ENCODE results near the gene GTF3A. TPM values are rescaled to one million over a fixed set of nuclear protein-coding genes. Genes with fewer than 3 reads are reported as not detected.

Gene GTF3A
- total RNA-seq, 2 donors from 2014 or later: 54.7 to 94.2 TPM

GRCh38 chr13:27408074-27408473 is 16.3 kb upstream of the GTF3A start:
- Histone ChIP-seq H3K4me1 (peaks cover 38% of the 10 kb centered on the region), H3K36me3 (replicated peaks in 1 of 2; ENCODE audit: insufficient read depth in 1 of 2, low read depth in 2 of 2) (no peaks in the 10 kb centered on the region), H3K4me3 (no peak overlapping the region), H3K27me3 (no peaks in the 10 kb centered on the region), H3K9me3 (no peaks in the 10 kb centered on the region), H3K27ac (no peak overlapping the region)
- intact Hi-C loops (cut with DNase I): no loop called here
- WGBS, 2 donors: 72% methylated on average over 4 of the region's 4 CpGs
- TF ChIP-seq CTCF (IDR thresholded peaks at IDR 0.05) (no peak), POLR2A (IDR thresholded peaks at IDR 0.05) (no peak)
- ATAC-seq (no peak), DNase-seq (no peak)

- Histone ChIP-seq H3K4me3 (no peak overlapping the region), H3K27me3 (no peaks in the 10 kb centered on the region), H3K27ac (no peak overlapping the region), H3K4me1 (peaks cover 29% of the 10 kb centered on the region), H3K9me3 (no peaks in the 10 kb centered on the region), H3K36me3 (replicated peaks in 1 of 2; ENCODE audit: insufficient read depth in 1 of 2, low read depth in 2 of 2) (no peaks in the 10 kb centered on the region)
- TF ChIP-seq CTCF (IDR thresholded peaks at IDR 0.05): no peak
- TF ChIP-seq POLR2A (IDR thresholded peaks at IDR 0.05): no peak
- WGBS, 2 donors: 83 to 90% methylated on average over 2 of the region's 2 CpGs
- intact Hi-C loops (cut with DNase I): no loop called here
- DNase-seq (no peak), ATAC-seq (no peak)
Observed at GRCh38 chr13:27409013-27409412, 15.4 kb upstream of the GTF3A start.

DNA sequence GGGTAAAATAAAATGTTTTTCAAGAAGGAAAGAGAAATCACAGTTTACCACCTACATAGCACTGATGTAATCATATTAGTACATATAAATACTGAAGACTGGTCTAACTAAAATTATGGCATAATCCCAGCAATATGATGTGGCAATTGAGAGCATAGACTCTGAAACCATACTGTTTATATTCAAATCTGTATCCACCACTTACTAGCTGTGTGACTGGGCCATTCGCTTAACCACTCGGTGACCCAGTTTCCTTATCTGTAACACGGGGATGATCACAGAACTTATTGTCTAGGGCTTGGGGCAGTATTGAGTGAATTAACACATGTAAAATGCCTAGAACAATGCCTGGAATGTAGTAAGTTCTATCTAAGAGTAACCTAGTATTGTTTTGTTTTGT is 13.1 kb upstream of the GTF3A start:
- DNase-seq: no peak
- Histone ChIP-seq H3K9me3 (no peaks in the 10 kb centered on the region), H3K27ac (no peak overlapping the region), H3K36me3 (replicated peaks in 1 of 2; ENCODE audit: insufficient read depth in 1 of 2, low read depth in 2 of 2) (no peaks in the 10 kb centered on the region), H3K27me3 (no peaks in the 10 kb centered on the region), H3K4me3 (no peak overlapping the region), H3K4me1 (peaks cover 5% of the 10 kb centered on the region)
- 70 to 79% methylated on average over 3 of the region's 3 CpGs for WGBS, 2 donors
- intact Hi-C loops (cut with DNase I): no loop called here
- TF ChIP-seq CTCF (IDR thresholded peaks at IDR 0.05) (no peak), POLR2A (IDR thresholded peaks at IDR 0.05) (no peak)
- ATAC-seq: no peak

- WGBS, 2 donors: 72 to 100% methylated on average over 1 of the region's 1 CpG
- intact Hi-C loops (cut with DNase I): no loop called here
- no peak for TF ChIP-seq POLR2A (IDR thresholded peaks at IDR 0.05)
- TF ChIP-seq CTCF (IDR thresholded peaks at IDR 0.05): no peak
- ATAC-seq (no peak), DNase-seq (no peak)
- H3K36me3 ChIP-seq (replicated peaks in 1 of 2; ENCODE audit: insufficient read depth in 1 of 2, low read depth in 2 of 2): no peaks in the 10 kb centered on the region
- no peaks in the 10 kb centered on the region for H3K9me3 ChIP-seq
- H3K4me3 ChIP-seq: no peak overlapping the region
- no peaks in the 10 kb centered on the region for H3K4me1 ChIP-seq
- no peaks in the 10 kb centered on the region for H3K27me3 ChIP-seq
- no peak overlapping the region for H3K27ac ChIP-seq
Observed at GRCh38 chr13:27415116-27415515, 9.3 kb upstream of the GTF3A start.

GRCh38 chr13:27419328-27419727 is 5.1 kb upstream of the GTF3A start:
- Histone ChIP-seq H3K36me3 (replicated peaks in 1 of 2; ENCODE audit: insufficient read depth in 1 of 2, low read depth in 2 of 2) (no peaks in the 10 kb centered on the region), H3K27me3 (no peaks in the 10 kb centered on the region), H3K4me1 (peaks cover 6% of the 10 kb centered on the region), H3K9me3 (no peaks in the 10 kb centered on the region), H3K4me3 (no peak overlapping the region), H3K27ac (no peak overlapping the region)
- DNase-seq (no peak), ATAC-seq (no peak)
- TF ChIP-seq CTCF (IDR thresholded peaks at IDR 0.05) (no peak), POLR2A (IDR thresholded peaks at IDR 0.05) (no peak)
- intact Hi-C loops (cut with DNase I): no loop called here
- 86 to 88% methylated on average over 1 of the region's 1 CpG for WGBS, 2 donors

All from body of pancreas (tissue), 4 donors.